Neural crest cell (in vitro differentiated cells): Measurements from ENCODE around the gene RAPGEF1. TPM values are rescaled to one million over a fixed set of nuclear protein-coding genes. Genes with fewer than 3 reads are reported as not detected.

ENCODE experiments used
- DNase-seq: peaks from one replicate; pipeline ENCODE4 v3.0.0; 2021; ENCODE audit warnings: low read depth, mixed read lengths, low spot score
- H3K27ac Mint-ChIP-seq: one replicate; pipeline ENCODE4 v1.8.0; 2021; ENCODE audit warnings: mild to moderate bottlenecking, mixed read lengths; ENCODE audit not compliant: unreplicated experiment
- H3K27me3 Mint-ChIP-seq: 2 replicates; pipeline ENCODE4 v1.8.0; 2021; ENCODE audit warnings: low read depth, mild to moderate bottlenecking, mixed read lengths
- H3K36me3 Mint-ChIP-seq: 2 replicates; pipeline ENCODE4 v1.8.0; 2021; ENCODE audit warnings: low read depth, mild to moderate bottlenecking, mixed read lengths
- H3K4me1 Mint-ChIP-seq: 2 replicates; pipeline ENCODE4 v1.8.0; 2021; ENCODE audit warnings: mixed read lengths
- H3K4me3 Mint-ChIP-seq: one replicate; pipeline ENCODE4 v1.8.0; 2021; ENCODE audit warnings: mild to moderate bottlenecking, mixed read lengths
- H3K9me3 Mint-ChIP-seq: 2 replicates; pipeline ENCODE4 v1.8.0; 2021; ENCODE audit warnings: mixed read lengths
- total RNA-seq: library from RNA; stranded (reverse); gene quantifications from 2 replicates; pipeline ENCODE4 v1.2.1, GENCODE V29; 2021
- TF ChIP-seq, protein P1 (sequence below): fragments of 200-600 bp; sonication (generic); conservative IDR thresholded peaks from 2 replicates; pipeline ENCODE4 v1.5.0; 2021; ENCODE audit warnings: antibody characterized with exemption, mild to moderate bottlenecking

The RAPGEF1 gene
- total RNA-seq, 1 donor from 2014 or later = 68.1 TPM

DNA sequence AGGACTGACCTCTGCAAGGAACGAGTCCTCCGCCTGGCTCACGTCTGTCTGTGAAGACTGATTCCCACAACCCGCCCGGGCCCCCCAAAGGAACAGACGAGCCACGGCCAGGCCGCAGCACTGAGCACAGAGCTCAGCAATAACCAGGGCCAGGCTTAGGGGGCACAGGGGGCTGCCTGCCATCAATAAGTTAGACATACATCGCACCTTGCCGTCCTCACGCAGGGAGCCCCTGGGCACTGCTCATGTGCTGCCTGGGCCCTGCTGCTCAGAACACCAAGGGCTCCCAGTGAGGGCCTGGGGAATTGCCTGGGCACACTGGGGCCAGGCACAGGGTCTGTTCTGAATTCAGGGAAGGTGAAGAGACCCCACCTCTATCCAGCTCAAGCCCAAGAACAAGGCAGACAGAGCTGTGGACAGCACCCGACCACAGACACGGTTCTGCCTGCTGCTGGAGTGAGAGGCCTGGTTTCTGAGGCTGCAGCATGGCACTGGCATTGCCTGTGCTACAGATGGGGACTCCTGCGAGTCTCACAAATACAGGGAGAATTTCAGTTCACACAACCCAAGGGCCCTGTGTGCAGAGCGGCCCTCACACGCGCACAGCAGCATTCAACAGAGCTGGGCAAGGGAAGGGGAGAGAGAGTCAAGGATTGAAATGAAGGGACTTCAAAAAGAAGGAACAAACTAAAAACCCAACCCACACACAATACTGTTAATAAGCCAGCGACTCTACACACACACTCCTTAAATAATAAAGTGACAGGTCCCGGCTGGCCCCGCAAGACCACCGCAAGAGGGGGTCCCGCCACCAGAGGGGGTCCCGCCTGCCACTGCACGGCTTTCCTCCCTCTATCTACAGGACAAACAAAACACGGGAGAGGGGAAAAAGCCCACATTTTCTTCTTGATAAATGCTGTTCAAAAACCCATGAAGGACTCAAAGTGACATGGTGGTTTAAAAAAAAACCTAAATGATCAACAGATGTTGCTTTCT lies 162.6 kb downstream of the RAPGEF1 start:
- Mint-ChIP-seq H3K9me3 (no peaks in the 10 kb centered on the region), H3K27me3 (no peaks in the 10 kb centered on the region), H3K4me3 (no peak overlapping the region), H3K27ac (no peak overlapping the region), H3K4me1 (no peaks in the 10 kb centered on the region), H3K36me3 (no peaks in the 10 kb centered on the region)
- TF ChIP-seq, protein P1, sequence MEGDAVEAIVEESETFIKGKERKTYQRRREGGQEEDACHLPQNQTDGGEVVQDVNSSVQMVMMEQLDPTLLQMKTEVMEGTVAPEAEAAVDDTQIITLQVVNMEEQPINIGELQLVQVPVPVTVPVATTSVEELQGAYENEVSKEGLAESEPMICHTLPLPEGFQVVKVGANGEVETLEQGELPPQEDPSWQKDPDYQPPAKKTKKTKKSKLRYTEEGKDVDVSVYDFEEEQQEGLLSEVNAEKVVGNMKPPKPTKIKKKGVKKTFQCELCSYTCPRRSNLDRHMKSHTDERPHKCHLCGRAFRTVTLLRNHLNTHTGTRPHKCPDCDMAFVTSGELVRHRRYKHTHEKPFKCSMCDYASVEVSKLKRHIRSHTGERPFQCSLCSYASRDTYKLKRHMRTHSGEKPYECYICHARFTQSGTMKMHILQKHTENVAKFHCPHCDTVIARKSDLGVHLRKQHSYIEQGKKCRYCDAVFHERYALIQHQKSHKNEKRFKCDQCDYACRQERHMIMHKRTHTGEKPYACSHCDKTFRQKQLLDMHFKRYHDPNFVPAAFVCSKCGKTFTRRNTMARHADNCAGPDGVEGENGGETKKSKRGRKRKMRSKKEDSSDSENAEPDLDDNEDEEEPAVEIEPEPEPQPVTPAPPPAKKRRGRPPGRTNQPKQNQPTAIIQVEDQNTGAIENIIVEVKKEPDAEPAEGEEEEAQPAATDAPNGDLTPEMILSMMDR = no peak
- DNase-seq = no peak

DNA sequence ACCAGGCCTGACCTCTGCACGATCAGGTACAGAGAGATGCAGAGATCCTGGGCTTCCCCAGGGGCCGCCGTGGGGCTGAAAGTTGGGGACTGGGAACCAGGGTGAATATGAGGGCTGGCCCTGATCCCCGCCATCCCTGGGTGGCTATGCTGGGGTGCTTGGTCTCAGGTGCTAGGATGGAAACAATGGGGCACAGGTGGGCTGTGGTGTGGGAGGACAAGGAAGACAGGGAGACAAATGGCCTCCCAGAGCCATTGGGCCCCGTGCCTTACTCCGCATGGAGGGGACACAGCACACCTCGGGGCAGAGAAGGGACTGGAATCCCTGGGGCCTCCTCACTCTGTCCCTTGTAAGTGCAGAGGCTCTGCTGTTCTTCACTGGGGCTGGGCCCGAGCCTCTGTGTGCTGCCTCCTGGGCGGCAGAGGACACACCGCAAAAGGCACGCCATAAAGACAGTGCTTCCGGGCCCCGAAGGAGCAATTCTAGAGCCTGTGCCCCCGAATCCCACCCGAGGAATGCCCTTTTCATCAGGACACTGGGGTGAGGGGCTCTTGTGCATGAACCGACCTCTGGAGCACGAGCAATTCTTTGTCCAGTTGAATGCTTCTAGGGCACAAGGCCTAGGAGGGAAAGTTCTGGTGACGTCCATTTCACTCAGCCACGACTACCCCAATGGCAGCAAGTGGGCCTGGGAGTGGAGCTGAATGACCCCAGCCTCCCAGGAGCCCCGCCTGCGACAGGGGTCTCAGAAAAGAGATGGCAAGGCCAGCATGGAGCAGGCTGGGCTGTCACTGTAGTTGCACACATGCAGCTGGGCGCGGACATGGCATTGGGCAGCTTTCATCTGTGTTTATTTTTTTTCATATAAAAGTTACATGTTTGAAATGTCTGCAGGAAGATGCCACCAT lies 163.7 kb downstream of the RAPGEF1 start:
- no peaks in the 10 kb centered on the region for H3K4me1 Mint-ChIP-seq
- H3K4me3 Mint-ChIP-seq = no peak overlapping the region
- no peak for DNase-seq
- no peaks in the 10 kb centered on the region for H3K27me3 Mint-ChIP-seq
- no peaks in the 10 kb centered on the region for H3K9me3 Mint-ChIP-seq
- no peak overlapping the region for H3K27ac Mint-ChIP-seq
- peaks cover 1% of the 10 kb centered on the region for H3K36me3 Mint-ChIP-seq
- TF ChIP-seq, protein P1 = no peak

GRCh38 chr9:131574730-131575640 lies 164.9 kb downstream of the RAPGEF1 start:
- no peak overlapping the region for H3K4me3 Mint-ChIP-seq
- H3K9me3 Mint-ChIP-seq = no peaks in the 10 kb centered on the region
- peaks cover 2% of the 10 kb centered on the region for H3K36me3 Mint-ChIP-seq
- H3K4me1 Mint-ChIP-seq = no peaks in the 10 kb centered on the region
- no peaks in the 10 kb centered on the region for H3K27me3 Mint-ChIP-seq
- no peak overlapping the region for H3K27ac Mint-ChIP-seq
- DNase-seq = no peak
- TF ChIP-seq, protein P1 = no peak

DNA sequence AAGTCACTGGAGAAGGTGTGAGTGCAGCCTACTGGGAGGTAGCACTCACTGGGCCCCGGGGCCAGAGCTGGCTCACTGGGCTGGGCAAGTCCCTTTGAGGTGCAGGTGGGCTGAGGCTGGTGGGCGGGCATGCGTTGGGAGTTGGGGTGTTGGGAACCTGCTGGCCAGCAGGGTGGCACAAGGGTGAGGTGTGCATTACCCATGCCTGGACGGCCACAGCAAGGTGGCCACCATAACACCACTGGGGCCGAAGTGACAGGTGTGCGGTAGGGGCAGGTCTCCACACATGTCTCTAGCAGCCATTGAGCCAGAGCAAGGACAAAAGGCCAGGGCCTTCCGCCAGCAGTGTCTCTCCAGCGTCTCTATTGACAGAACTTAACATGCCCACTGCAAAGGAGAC lies 172.0 kb downstream of the RAPGEF1 start:
- TF ChIP-seq, protein P1 = no peak
- Mint-ChIP-seq H3K4me1 (no peaks in the 10 kb centered on the region), H3K36me3 (peaks cover 8% of the 10 kb centered on the region), H3K4me3 (no peak overlapping the region), H3K27me3 (no peaks in the 10 kb centered on the region), H3K27ac (no peak overlapping the region), H3K9me3 (no peaks in the 10 kb centered on the region)
- DNase-seq = no peak

GRCh38 chr9:131566158-131566557 lies 173.7 kb downstream of the RAPGEF1 start:
- H3K27ac Mint-ChIP-seq = no peak overlapping the region
- no peaks in the 10 kb centered on the region for H3K27me3 Mint-ChIP-seq
- H3K4me1 Mint-ChIP-seq = no peaks in the 10 kb centered on the region
- peaks cover 7% of the 10 kb centered on the region for H3K36me3 Mint-ChIP-seq
- no peak for DNase-seq
- H3K9me3 Mint-ChIP-seq = peaks cover 3% of the 10 kb centered on the region
- H3K4me3 Mint-ChIP-seq = no peak overlapping the region
- TF ChIP-seq, protein P1 = no peak
